GM13976 (cell line): Measurements from ENCODE around the gene FANCB.

ENCODE experiments used
- DNase-seq: peaks from one replicate; pipeline ENCODE4 v3.0.0; 2012; ENCODE audit warnings: low spot score
- CTCF ChIP-seq: IDR thresholded peaks from 2 replicates; pipeline ENCODE4 v1.5.1; 2012; ENCODE audit warnings: borderline replicate concordance, mild to moderate bottlenecking; ENCODE audit not compliant: insufficient read depth; ENCODE audit errors: extremely low read depth, missing control alignments, control extremely low read depth
- in situ Hi-C: fragments of 300-500 bp; cut with MboI; formaldehyde crosslinking; loops from one replicate; pipeline ENCODE4 v1.12.0; 2022; ENCODE audit warnings: low sequenced_read_pairs, mixed read lengths, inconsistent platforms; ENCODE audit not compliant: unreplicated experiment

FANCB gene

GRCh38 chrX:14798805-14799397 is 74.0 kb downstream of the FANCB start:
- no peak for DNase-seq
- in situ Hi-C loops: no loop called here
- TF ChIP-seq CTCF: no peak
